Colonic mucosa (tissue), 4 donors: ENCODE measurements around the gene ACAP2. TPM values are rescaled to one million over a fixed set of nuclear protein-coding genes. Genes with fewer than 3 reads are reported as not detected.
A peak's percentile ranks its signal among the peaks of the same experiment; 100 is the strongest.

Experiments used
- DNase-seq: peaks from one replicate; pipeline ENCODE4 v3.0.0-alpha.2; 2020
- H3K27ac ChIP-seq: fragments of 200-600 bp; one replicate; pipeline ENCODE4 v1.8.0; 2021
- H3K27me3 ChIP-seq: fragments of 200-600 bp; one replicate; pipeline ENCODE4 v1.8.0; 2021
- H3K36me3 ChIP-seq: fragments of 200-600 bp; one replicate; pipeline ENCODE4 v1.8.0; 2021
- H3K4me1 ChIP-seq: fragments of 200-600 bp; one replicate; pipeline ENCODE4 v1.8.0; 2021; ENCODE audit warnings: mild to moderate bottlenecking
- H3K4me3 ChIP-seq: fragments of 200-600 bp; one replicate; pipeline ENCODE4 v1.8.0; 2021
- H3K9ac ChIP-seq, 2 donors: one replicate each; pipeline ENCODE4 v1.7.0; 2013; ENCODE audit warnings: control low read depth in 2 of 2, low read depth in 2 of 2, low read length in 2 of 2
- H3K9me3 ChIP-seq: fragments of 200-600 bp; one replicate; pipeline ENCODE4 v1.8.0; 2021
- CTCF ChIP-seq: fragments of 200-600 bp; IDR thresholded peaks from one replicate; pipeline ENCODE4 v1.8.0; 2022; ENCODE audit warnings: antibody characterized with exemption, mild to moderate bottlenecking
- intact Hi-C: fragments of 100-400 bp; cut with DNase I; formaldehyde crosslinking; loops from one replicate; pipeline ENCODE4 v1.14.1; 2022
- total RNA-seq, 2 donors: library from RNA; stranded (reverse); fragmentation: NEBNext Ultra II Directional in 1 of 2; extraction: Animal tissue kit (Norgen Biotek cat#: 25700) in 1 of 2; gene quantifications; one replicate each; pipeline ENCODE4 v1.2.1, GENCODE V29; 2021
- donor health status: healthy.
- donor health status: DM: no; HTN: no; CAD: no.
- donor health status: DM: no; HTN: no; CAD: no.

Gene ACAP2
- total RNA-seq, 2 donors from 2014 or later = 48.8 to 62.4 TPM

- Histone ChIP-seq H3K27ac (peak overlapping the region; percentile 1), H3K9ac (peak overlapping the region in 1 of 2 donors; percentile 12), H3K9me3 (no peaks in the 10 kb centered on the region), H3K27me3 (no peaks in the 10 kb centered on the region), H3K4me3 (no peak overlapping the region), H3K36me3 (peaks cover 4% of the 10 kb centered on the region), H3K4me1 (no peaks in the 10 kb centered on the region)
- DNase-seq = peak; percentile 36
- TF ChIP-seq CTCF = no peak
- intact Hi-C loops = no loop called here
Observed at GRCh38 chr3:195286115-195286872, 156.5 kb downstream of the ACAP2 start.

DNA sequence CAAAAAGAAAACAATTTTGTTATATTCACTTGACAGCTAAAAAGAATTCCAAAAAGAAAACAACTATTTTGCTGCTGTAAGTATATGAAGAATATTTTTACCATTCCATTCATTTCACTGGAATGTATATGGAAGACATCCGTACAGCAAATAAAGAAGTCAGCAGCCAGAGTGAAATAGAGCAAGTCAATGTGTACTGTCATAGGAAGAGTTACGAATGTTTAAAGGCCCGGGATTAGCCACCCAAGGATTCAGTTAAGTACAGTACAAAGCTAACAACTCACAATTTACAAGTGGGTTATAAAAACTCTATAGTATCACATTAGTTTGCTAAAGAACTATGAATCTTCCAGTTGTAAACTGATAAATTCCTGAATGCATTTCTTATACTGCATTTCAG, 157.4 kb downstream of the ACAP2 start:
- H3K36me3 ChIP-seq = peaks cover 4% of the 10 kb centered on the region
- intact Hi-C loops = no loop called here

GRCh38 chr3:195284842-195285241, 158.0 kb downstream of the ACAP2 start:
- no peak for DNase-seq
- Histone ChIP-seq H3K9ac (no peak overlapping the region), H3K36me3 (peaks cover under 1% of the 10 kb centered on the region), H3K9me3 (no peaks in the 10 kb centered on the region), H3K27me3 (no peaks in the 10 kb centered on the region), H3K27ac (peak overlapping the region; percentile 1), H3K4me3 (no peak overlapping the region), H3K4me1 (no peaks in the 10 kb centered on the region)
- TF ChIP-seq CTCF = no peak
- intact Hi-C loops = no loop called here

More for the DNA sequence above, 157.4 kb downstream of the ACAP2 start:
- H3K4me1 ChIP-seq = no peaks in the 10 kb centered on the region
- TF ChIP-seq CTCF = no peak
- no peaks in the 10 kb centered on the region for H3K9me3 ChIP-seq
- no peak for DNase-seq
- H3K27ac ChIP-seq = peak overlapping the region; percentile 1
- H3K9ac ChIP-seq = no peak overlapping the region
- H3K4me3 ChIP-seq = no peak overlapping the region
- no peaks in the 10 kb centered on the region for H3K27me3 ChIP-seq

DNA sequence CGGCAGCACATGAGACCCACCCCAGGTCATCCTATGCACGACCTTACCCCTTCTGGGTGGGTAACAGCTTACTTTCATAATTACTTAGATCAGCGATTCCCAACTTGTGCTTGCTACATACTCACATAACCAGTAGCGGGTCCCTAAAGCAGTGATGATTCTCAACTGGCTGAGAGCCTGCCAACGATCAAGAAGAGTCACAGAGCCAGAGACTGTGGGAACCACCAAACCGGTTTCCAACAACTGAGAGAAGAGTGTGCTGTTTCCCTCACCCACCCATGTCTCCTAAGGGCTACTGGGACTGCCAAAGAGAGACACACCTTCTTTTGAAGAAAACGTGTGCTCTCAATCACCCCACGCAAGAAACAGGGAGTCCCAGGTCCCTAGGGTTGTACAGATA, 159.9 kb downstream of the ACAP2 start:
- peak; percentile 45 for DNase-seq
- Histone ChIP-seq H3K4me3 (no peak overlapping the region), H3K27ac (no peak overlapping the region)

DNA sequence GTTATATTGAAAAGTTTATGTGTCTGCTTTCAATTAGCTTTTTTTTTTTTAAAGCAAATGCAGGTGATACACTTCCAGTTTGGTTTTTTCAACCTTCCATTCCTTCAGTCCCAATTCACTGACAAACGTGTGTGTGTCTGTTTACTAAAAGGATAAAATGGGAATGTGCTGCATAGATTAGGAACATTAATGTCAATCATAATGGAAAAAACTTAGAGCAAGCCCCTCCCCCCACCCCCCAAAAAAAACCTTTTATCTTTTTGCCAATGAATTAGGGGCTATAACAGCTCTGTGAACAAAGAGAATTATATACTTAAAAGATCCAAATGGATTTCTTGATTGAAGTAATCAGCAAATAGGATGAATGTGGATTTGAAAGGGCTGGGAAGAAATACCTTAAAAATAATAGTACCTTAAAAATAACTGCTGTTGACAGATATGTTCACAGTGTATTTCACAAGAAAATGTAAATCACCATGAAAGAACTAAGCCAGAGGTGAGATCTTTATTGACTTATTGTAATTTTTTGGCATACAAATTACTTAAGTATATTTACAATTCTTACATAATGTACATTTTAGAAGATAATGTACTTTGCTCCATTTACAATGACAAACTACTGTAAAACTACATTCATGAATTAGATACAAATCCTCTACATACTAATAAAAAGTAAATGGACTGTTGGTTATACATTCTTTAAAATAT, 168.4 kb downstream of the ACAP2 start:
- intact Hi-C loops = no loop called here
- H3K36me3 ChIP-seq = no peaks in the 10 kb centered on the region
- H3K27me3 ChIP-seq = no peaks in the 10 kb centered on the region
- no peak for TF ChIP-seq CTCF
- no peak overlapping the region for H3K9ac ChIP-seq
- no peak for DNase-seq
- no peak overlapping the region for H3K4me3 ChIP-seq
- no peaks in the 10 kb centered on the region for H3K9me3 ChIP-seq
- H3K4me1 ChIP-seq = peaks cover 12% of the 10 kb centered on the region
- H3K27ac ChIP-seq = no peak overlapping the region

More for the DNA sequence above, 159.9 kb downstream of the ACAP2 start:
- no peaks in the 10 kb centered on the region for H3K4me1 ChIP-seq
- no peaks in the 10 kb centered on the region for H3K36me3 ChIP-seq
- no peak overlapping the region for H3K9ac ChIP-seq
- H3K9me3 ChIP-seq = no peaks in the 10 kb centered on the region
- no peak for TF ChIP-seq CTCF
- H3K27me3 ChIP-seq = no peaks in the 10 kb centered on the region
- intact Hi-C loops = no loop called here
